PC-3 (cell line): ENCODE data around the gene TC2N. TPM values are rescaled to one million over a fixed set of nuclear protein-coding genes. Genes with fewer than 3 reads are reported as not detected.
"Not testable (repeated sequence)": the region's sequence is repeated elsewhere in the genome, so short reads cannot be mapped to it uniquely, and the experiment has no call there.

Source experiments
- ATAC-seq: fragments of 200-7000 bp; cut with Tn5 transposase; 2 replicates; pipeline ENCODE4 v1.9.1; 2020; ENCODE audit warnings: mild to moderate bottlenecking, moderate library complexity
- BruUV-seq: library from RNA; stranded (reverse); fragments of 400-500 nt; replicated peaks from 2 replicates; lab custom pipeline; 2021; lab: Mats Ljungman, UMichigan
- CTCF ChIA-PET: fragments of 300-600 bp; sonication (Branson Sonifier 250); formaldehyde crosslinking; loops from one replicate; lab custom pipeline; 2022; ENCODE audit warnings: antibody characterized with exemption; lab: Charles Lee
- POLR2A ChIA-PET: fragments of 300-600 bp; sonication (Branson Sonifier 250); formaldehyde crosslinking; loops from one replicate; lab custom pipeline; 2022; ENCODE audit warnings: antibody characterized with exemption; ENCODE audit not compliant: unreplicated experiment; lab: Charles Lee
- DNase-seq: peaks from one replicate; pipeline ENCODE4 v3.0.0-alpha.2; 2015
- H2AFZ ChIP-seq: fragments of 300-600 bp; sonication (generic); 2 replicates; pipeline ENCODE4 v1.6.0; 2016; ENCODE audit warnings: antibody characterized with exemption, low read length
- H3F3A ChIP-seq: fragments of 300-600 bp; sonication (generic); one replicate; pipeline ENCODE4 v1.6.0; 2017; ENCODE audit warnings: antibody characterized with exemption, low read length, control low read depth, mild to moderate bottlenecking; ENCODE audit not compliant: unreplicated experiment
- H3K27ac ChIP-seq: fragments of 300-600 bp; sonication (generic); 2 replicates; pipeline ENCODE4 v1.5.1; 2016; ENCODE audit warnings: mild to moderate bottlenecking, low read length
- H3K27me3 ChIP-seq: fragments of 300-600 bp; sonication (generic); 2 replicates; pipeline ENCODE4 v1.6.1; 2016; ENCODE audit warnings: low read length, mixed read lengths
- H3K36me3 ChIP-seq: fragments of 300-600 bp; sonication (generic); 2 replicates; pipeline ENCODE4 v1.6.1; 2016; ENCODE audit warnings: low read depth, mixed run types, low read length, mixed read lengths
- H3K4me1 ChIP-seq: fragments of 300-600 bp; sonication (generic); 2 replicates; pipeline ENCODE4 v1.5.1; 2016; ENCODE audit warnings: low read length; ENCODE audit not compliant: insufficient read depth
- H3K4me2 ChIP-seq: fragments of 300-600 bp; sonication (generic); 2 replicates; pipeline ENCODE4 v1.6.0; 2016; ENCODE audit warnings: low read length
- H3K4me3 ChIP-seq: fragments of 300-600 bp; sonication (generic); 2 replicates; pipeline ENCODE4 v1.5.1; 2016; ENCODE audit warnings: mild to moderate bottlenecking, low read length, mixed read lengths
- H3K79me2 ChIP-seq: fragments of 300-600 bp; sonication (generic); 2 replicates; pipeline ENCODE4 v1.6.1; 2017; ENCODE audit warnings: low read length, mixed read lengths
- H3K9ac ChIP-seq: fragments of 300-600 bp; sonication (generic); 2 replicates; pipeline ENCODE4 v1.6.0; 2016; ENCODE audit warnings: mild to moderate bottlenecking, low read length
- H3K9me2 ChIP-seq: fragments of 300-600 bp; sonication (generic); replicated peaks from 2 replicates; pipeline ENCODE4 v1.6.1; 2016; ENCODE audit warnings: mixed run types, low read length, mixed read lengths
- H3K9me3 ChIP-seq: fragments of 300-600 bp; sonication (generic); 2 replicates; pipeline ENCODE4 v1.6.1; 2016; ENCODE audit warnings: low read length, mixed read lengths
- H4K20me1 ChIP-seq: fragments of 300-600 bp; sonication (generic); 2 replicates; pipeline ENCODE4 v1.6.1; 2016; ENCODE audit warnings: low read length, mixed read lengths
- CTCF ChIP-seq: fragments of 300-600 bp; sonication (generic); conservative IDR thresholded peaks from 2 replicates; pipeline ENCODE4 v1.5.1; 2017; ENCODE audit warnings: antibody characterized with exemption, low read depth, mild to moderate bottlenecking, low read length
- EZH2 ChIP-seq: fragments of 300-600 bp; sonication (generic); IDR thresholded peaks from one replicate; pipeline ENCODE4 v1.6.1; 2017; ENCODE audit warnings: antibody characterized with exemption, mild to moderate bottlenecking, low read length; ENCODE audit not compliant: unreplicated experiment
- EZH2phosphoT487 ChIP-seq: fragments of 300-600 bp; sonication (generic); IDR thresholded peaks from 2 replicates; pipeline ENCODE4 v1.6.1; 2018; ENCODE audit warnings: mild to moderate bottlenecking, antibody characterized with exemption, low read length, borderline replicate concordance
- intact Hi-C: fragments of 100-400 bp; cut with micrococcal nuclease; formaldehyde crosslinking; loops from 2 replicates; pipeline ENCODE4 v1.9.0; 2023
- total RNA-seq: library from RNA; depleted of rRNA; stranded (reverse); fragments of >200 nt; gene quantifications from 2 replicates; pipeline ENCODE4 v1.2.3, GENCODE V29; 2014

The TC2N gene
- total RNA-seq, 1 experiment from 2014 or later, result 6.2 TPM

DNA sequence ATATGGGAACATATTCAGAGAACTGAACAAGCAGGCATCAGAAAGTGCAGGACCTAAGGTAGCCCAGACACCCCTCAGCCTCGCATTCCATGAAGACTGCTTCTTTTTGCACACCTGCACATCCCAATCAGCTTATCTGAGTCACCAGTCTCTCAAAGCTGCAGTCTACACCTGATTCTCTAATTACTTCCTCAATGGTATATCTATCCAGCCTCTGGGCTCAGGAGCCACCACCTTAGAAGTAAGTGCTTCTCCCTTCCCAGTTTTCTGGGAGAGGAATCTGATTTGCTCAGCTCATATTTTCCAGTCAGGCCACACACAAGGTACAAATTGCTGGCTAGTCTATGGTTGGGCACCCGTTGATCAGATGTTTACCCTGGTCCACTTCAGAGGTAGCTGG is 21.7 kb downstream of the TC2N start:
- Histone ChIP-seq H3K4me1 (no peaks in the 10 kb centered on the region), H3K27me3 (peaks cover 40% of the 10 kb centered on the region), H3F3A (no peaks in the 10 kb centered on the region), H3K36me3 (no peaks in the 10 kb centered on the region), H2AFZ (no peak overlapping the region), H3K4me2 (no peak overlapping the region), H3K79me2 (no peaks in the 10 kb centered on the region), H3K27ac (no peak overlapping the region), H3K4me3 (no peak overlapping the region), H3K9me3 (no peaks in the 10 kb centered on the region), H3K9me2 (no peaks in the 10 kb centered on the region), H3K9ac (no peak overlapping the region), H4K20me1 (no peaks in the 10 kb centered on the region)
- ChIA-PET POLR2A (no interaction called here), CTCF (no interaction called here)
- no peak for ATAC-seq
- no TSS peak for BruUV-seq
- TF ChIP-seq EZH2phosphoT487, result no peak
- TF ChIP-seq CTCF, result no peak
- TF ChIP-seq EZH2, result no peak
- intact Hi-C loops, result no loop called here
- DNase-seq, result no peak

- POLR2A ChIA-PET, intact Hi-C loops: not testable (repeated sequence)
Measured at GRCh38 chr14:91845056-91845455, 22.3 kb downstream of the TC2N start.

GRCh38 chr14:91844029-91844428 is 23.3 kb downstream of the TC2N start:
- ATAC-seq, result no peak
- DNase-seq, result no peak
- BruUV-seq, result no TSS peak
- intact Hi-C loops, result no loop called here
- Histone ChIP-seq H3K79me2 (no peaks in the 10 kb centered on the region), H3K36me3 (no peaks in the 10 kb centered on the region), H3F3A (no peaks in the 10 kb centered on the region), H3K9me2 (no peaks in the 10 kb centered on the region), H3K27me3 (peaks cover 35% of the 10 kb centered on the region), H3K4me3 (no peak overlapping the region), H3K9ac (no peak overlapping the region), H3K4me2 (no peak overlapping the region), H3K9me3 (no peaks in the 10 kb centered on the region), H3K27ac (no peak overlapping the region), H4K20me1 (no peaks in the 10 kb centered on the region), H2AFZ (no peak overlapping the region), H3K4me1 (no peaks in the 10 kb centered on the region)
- ChIA-PET POLR2A (no interaction called here), CTCF (no interaction called here)
- TF ChIP-seq EZH2 (no peak), CTCF (no peak), EZH2phosphoT487 (no peak)

More at GRCh38 chr14:91845056-91845455, 22.3 kb downstream of the TC2N start:
- not testable (repeated sequence) for H3K9ac ChIP-seq, H3K4me2 ChIP-seq, H3K9me2 ChIP-seq, H3K4me1 ChIP-seq, H4K20me1 ChIP-seq, ATAC-seq, H3K36me3 ChIP-seq, H2AFZ ChIP-seq, DNase-seq, BruUV-seq, H3K9me3 ChIP-seq, H3F3A ChIP-seq, H3K4me3 ChIP-seq, H3K79me2 ChIP-seq, H3K27ac ChIP-seq
- peaks cover 40% of the 10 kb centered on the region for H3K27me3 ChIP-seq
- CTCF ChIA-PET, result interaction anchor here (0.5 kb wide), 1 partner anchor 66 kb away, joined by 6 read pairs; no protein-coding TSS in a partner anchor
